Activated CD4-positive, alpha-beta memory T cell treated with anti-CD3 and anti-CD28 coated beads for 36 hours (primary cell): ENCODE results near the gene TMEM263. TPM values are rescaled to one million over a fixed set of nuclear protein-coding genes. Genes with fewer than 3 reads are reported as not detected.
"Not testable (repeated sequence)": the region's sequence is repeated elsewhere in the genome, so short reads cannot be mapped to it uniquely, and the experiment has no call there.

Source experiments
- CTCF ChIA-PET: fragments of 350-600 bp; sonication (Branson Sonifier 250); formaldehyde crosslinking; loops from one replicate; lab custom pipeline; 2021; ENCODE audit warnings: antibody characterized with exemption, inconsistent platforms; lab: Charles Lee
- POLR2A ChIA-PET: fragments of 350-600 bp; sonication (Branson Sonifier 250); formaldehyde crosslinking; loops from one replicate; lab custom pipeline; 2021; ENCODE audit warnings: antibody characterized with exemption; lab: Charles Lee
- DNase-seq: peaks from one replicate; pipeline ENCODE4 v3.0.0-alpha.2; 2020
- H3K27ac Mint-ChIP-seq: one replicate; pipeline ENCODE4 v1.8.0; 2021; ENCODE audit warnings: mixed read lengths
- H3K27me3 Mint-ChIP-seq: one replicate; pipeline ENCODE4 v1.8.0; 2021; ENCODE audit warnings: mixed read lengths
- H3K36me3 Mint-ChIP-seq: one replicate; pipeline ENCODE4 v1.8.0; 2021; ENCODE audit warnings: mixed read lengths
- H3K4me1 Mint-ChIP-seq: one replicate; pipeline ENCODE4 v1.8.0; 2021; ENCODE audit warnings: low read depth, mixed read lengths
- H3K4me3 Mint-ChIP-seq: one replicate; pipeline ENCODE4 v1.8.0; 2021; ENCODE audit warnings: mild to moderate bottlenecking, mixed read lengths
- H3K9me3 Mint-ChIP-seq: one replicate; pipeline ENCODE4 v1.8.0; 2021; ENCODE audit warnings: mixed read lengths
- intact Hi-C: fragments of 100-400 bp; cut with micrococcal nuclease; formaldehyde crosslinking; loops from one replicate; pipeline ENCODE4 v1.15.1; 2023
- total RNA-seq, 2 experiments: library from RNA; stranded (reverse); gene quantifications; one replicate each; pipeline ENCODE4 v1.2.3, GENCODE V29; 2021

Gene TMEM263
- total RNA-seq, 2 experiments from 2014 or later, result 37.8 to 38.3 TPM

DNA sequence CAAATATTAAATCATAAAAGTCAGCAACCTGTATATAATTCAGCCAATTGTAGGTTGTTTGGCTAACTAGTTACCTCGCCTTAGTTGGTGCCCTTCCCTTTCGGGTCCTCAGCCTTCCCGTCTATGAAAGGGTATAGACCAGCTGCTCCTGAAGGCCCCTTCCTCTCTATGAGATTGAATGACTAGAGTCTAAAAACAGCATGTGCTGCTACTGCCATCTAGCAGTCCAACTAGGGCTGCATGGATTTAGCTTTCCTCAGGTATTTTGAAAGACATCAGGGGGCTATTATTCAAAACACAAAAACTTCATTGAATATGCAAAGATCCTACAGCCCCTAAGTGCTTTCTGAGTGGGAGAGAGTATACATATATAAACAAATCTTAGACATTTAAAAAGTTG is 37.0 kb upstream of the TMEM263 start:
- Mint-ChIP-seq H3K4me3 (no peak overlapping the region), H3K36me3 (no peaks in the 10 kb centered on the region), H3K4me1 (peaks cover 14% of the 10 kb centered on the region), H3K9me3 (peaks cover 3% of the 10 kb centered on the region), H3K27ac (no peak overlapping the region), H3K27me3 (peaks cover 3% of the 10 kb centered on the region)
- DNase-seq, result no peak
- POLR2A ChIA-PET, result no interaction called here
- intact Hi-C loops, result loop anchor here (5.0 to 10.0 kb wide), 4 partner anchors 236 to 694 kb away; partner anchors contain the start of genes POLR3B and RFX4
- CTCF ChIA-PET, result interaction anchor here (0.7 to 2.1 kb wide), 10 partner anchors 9 to 534 kb away, joined by 3 to 15 read pairs (median 4); no protein-coding TSS in a partner anchor

DNA sequence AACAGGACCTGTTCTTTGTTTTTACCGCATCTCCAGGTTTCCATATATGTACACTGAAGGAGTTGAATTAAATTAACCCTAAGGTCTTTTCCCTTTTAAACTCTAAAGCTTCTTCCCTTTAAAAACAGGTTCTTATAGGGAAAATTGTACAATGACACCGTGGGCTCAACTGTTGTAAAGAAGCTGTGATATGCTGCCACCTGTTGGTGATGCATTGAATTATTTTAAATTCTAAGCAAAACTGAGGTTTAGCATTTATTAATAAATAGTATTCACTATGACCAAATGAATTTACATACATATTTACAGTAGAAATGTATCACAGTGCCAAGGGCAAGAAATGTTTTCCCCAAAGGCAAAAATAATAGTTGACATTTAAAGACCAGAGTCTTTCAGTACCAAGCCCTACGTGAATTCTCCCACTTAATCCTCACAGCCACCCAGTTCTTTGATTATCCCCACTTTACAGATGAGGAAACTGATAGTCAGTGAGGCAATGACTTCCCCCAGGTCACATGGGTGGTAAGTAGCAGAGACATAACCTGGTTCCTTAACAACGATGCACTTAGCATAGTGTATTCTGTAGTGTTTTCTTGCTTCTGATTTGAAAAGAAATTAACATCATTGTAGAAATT is 35.7 kb upstream of the TMEM263 start:
- Mint-ChIP-seq H3K27ac (no peak overlapping the region), H3K36me3 (peaks cover 4% of the 10 kb centered on the region), H3K4me1 (peaks cover 9% of the 10 kb centered on the region), H3K27me3 (peaks cover 5% of the 10 kb centered on the region), H3K9me3 (peaks cover 9% of the 10 kb centered on the region), H3K4me3 (no peak overlapping the region)
- DNase-seq, result no peak
- intact Hi-C loops, result loop anchor here (1.0 to 10.0 kb wide), 5 partner anchors 238 to 695 kb away; partner anchors contain the start of genes POLR3B and RFX4
- ChIA-PET POLR2A (no interaction called here), CTCF (interaction anchor here (0.6 to 2.1 kb wide), 14 partner anchors 13 to 563 kb away, joined by 3 to 16 read pairs (median 4); partner anchors contain the start of gene POLR3B)

DNA sequence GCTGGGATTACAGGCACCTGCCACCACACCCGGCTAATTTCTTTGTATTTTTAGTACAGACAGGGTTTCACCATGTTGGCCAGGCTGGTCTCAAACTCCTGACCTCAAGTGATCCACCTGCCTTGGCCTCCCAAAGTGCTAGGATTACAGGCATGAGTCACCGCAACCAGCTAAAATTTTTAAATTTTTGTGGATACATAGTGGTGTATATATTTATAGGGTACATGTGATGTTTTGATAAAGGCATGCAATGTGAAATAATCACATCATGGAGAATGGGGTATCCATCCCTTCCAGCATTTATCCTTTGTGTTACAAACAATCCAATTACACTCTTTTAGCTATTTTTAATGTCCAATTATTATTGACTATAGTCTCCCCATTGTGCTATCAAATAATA is 33.7 kb upstream of the TMEM263 start:
- H3K27me3 Mint-ChIP-seq, H3K36me3 Mint-ChIP-seq, H3K27ac Mint-ChIP-seq, intact Hi-C loops, H3K4me3 Mint-ChIP-seq, H3K4me1 Mint-ChIP-seq, DNase-seq, POLR2A ChIA-PET, H3K9me3 Mint-ChIP-seq: not testable (repeated sequence)
- CTCF ChIA-PET, result interaction anchor here (0.9 to 1.2 kb wide), 2 partner anchors 27 to 537 kb away, joined by 3 read pairs; no protein-coding TSS in a partner anchor

- CTCF ChIA-PET, H3K4me1 Mint-ChIP-seq, H3K27ac Mint-ChIP-seq, H3K36me3 Mint-ChIP-seq, intact Hi-C loops, H3K27me3 Mint-ChIP-seq, DNase-seq, H3K9me3 Mint-ChIP-seq, POLR2A ChIA-PET, H3K4me3 Mint-ChIP-seq: not testable (repeated sequence)
These were observed 32.1 kb upstream of the TMEM263 start for GRCh38 chr12:106923594-106923993.

DNA sequence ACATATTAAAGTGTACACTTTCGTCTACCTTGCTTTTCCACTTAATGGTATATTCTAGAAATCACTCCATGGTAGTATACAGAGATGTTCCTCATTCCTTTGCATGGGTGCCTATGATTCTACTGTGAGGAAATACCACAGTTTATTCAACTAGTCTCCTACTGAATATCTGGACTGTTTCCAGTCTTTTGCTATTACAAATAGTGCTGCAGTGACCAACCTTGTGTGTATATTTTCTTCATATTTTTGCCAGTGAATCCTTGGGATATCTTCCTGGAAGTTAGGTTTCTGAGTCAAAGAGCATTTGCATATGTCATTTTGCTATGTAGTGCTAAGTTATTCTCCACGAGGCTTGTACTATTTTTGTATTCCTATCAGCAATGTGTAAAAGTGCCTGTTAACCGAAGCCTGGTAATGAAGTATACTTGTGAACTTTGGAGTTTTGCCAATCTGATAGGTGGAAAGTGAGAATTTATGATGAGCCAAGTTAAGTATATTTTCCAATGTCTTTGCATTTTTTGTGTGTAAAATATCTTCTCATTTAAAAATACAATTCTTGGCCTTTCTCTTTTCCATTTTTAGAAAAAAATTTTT is 31.3 kb upstream of the TMEM263 start:
- POLR2A ChIA-PET, result no interaction called here
- intact Hi-C loops, result no loop called here
- H3K9me3 Mint-ChIP-seq, result peaks cover 9% of the 10 kb centered on the region
- peaks cover 10% of the 10 kb centered on the region for H3K27me3 Mint-ChIP-seq
- no peak overlapping the region for H3K4me3 Mint-ChIP-seq
- DNase-seq, result no peak
- peaks cover 4% of the 10 kb centered on the region for H3K36me3 Mint-ChIP-seq
- CTCF ChIA-PET, result no interaction called here
- no peaks in the 10 kb centered on the region for H3K4me1 Mint-ChIP-seq
- H3K27ac Mint-ChIP-seq, result no peak overlapping the region

GRCh38 chr12:106926657-106927056 is 29.1 kb upstream of the TMEM263 start:
- peaks cover 4% of the 10 kb centered on the region for H3K36me3 Mint-ChIP-seq
- POLR2A ChIA-PET, result no interaction called here
- H3K27ac Mint-ChIP-seq, result no peak overlapping the region
- peaks cover 14% of the 10 kb centered on the region for H3K27me3 Mint-ChIP-seq
- no peaks in the 10 kb centered on the region for H3K4me1 Mint-ChIP-seq
- peaks cover 9% of the 10 kb centered on the region for H3K9me3 Mint-ChIP-seq
- intact Hi-C loops, result no loop called here
- H3K4me3 Mint-ChIP-seq, result no peak overlapping the region
- CTCF ChIA-PET, result no interaction called here
- DNase-seq, result no peak

DNA sequence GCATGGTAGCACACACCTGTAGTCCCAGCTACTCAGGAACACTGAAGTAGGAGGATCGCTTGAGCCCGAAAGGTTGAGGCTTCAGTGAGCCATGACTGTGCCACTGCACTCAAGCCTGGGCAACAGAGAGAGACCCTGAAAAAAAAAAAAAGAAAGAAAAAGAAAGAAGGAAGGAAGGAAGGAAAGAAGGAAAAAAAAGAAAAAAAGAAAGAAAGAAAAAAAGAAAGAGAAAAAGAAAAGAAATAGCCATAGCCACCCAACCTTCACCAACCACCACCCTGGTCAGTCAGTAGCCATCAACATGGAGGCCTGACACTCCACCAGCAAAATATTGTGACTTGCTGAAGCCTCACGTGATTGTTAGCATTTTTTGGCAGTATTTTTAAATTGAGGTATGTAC is 21.4 kb upstream of the TMEM263 start:
- DNase-seq, result no peak
- intact Hi-C loops, result no loop called here
- Mint-ChIP-seq H3K4me1 (no peaks in the 10 kb centered on the region), H3K27me3 (peaks cover 14% of the 10 kb centered on the region), H3K9me3 (no peaks in the 10 kb centered on the region), H3K36me3 (no peaks in the 10 kb centered on the region), H3K4me3 (no peak overlapping the region), H3K27ac (no peak overlapping the region)
- ChIA-PET POLR2A (no interaction called here), CTCF (no interaction called here)

DNA sequence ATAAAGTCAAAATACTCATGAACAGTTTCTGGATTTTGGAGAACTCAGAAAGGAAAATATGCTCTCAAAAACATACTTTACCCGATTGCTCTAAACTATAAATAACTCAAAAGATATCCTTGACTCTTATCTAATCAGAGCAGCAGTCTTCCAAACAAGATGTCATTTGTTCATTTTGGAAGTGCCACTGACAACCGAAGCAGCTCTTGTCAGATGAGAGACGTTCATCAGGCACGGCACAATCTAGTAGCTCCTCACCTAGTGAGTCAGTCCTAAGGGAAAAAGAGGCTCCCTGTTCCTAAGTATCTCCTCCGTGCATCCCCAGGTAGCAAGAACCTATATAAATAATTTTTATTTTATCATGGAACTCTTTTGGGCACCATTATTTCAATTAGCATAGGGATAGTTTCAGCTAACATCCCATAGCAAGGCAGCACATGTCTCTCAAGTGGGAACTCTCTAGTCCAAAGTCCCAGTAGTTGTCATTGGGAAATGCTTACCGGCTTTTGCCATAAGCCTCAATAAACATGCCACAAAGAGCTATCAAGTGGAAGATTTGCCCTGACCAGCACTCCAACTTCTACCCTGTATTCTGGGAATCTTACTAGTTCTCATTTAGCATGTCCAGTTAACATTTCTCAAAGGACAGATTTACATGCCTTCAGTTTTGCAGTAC is 14.1 kb upstream of the TMEM263 start:
- intact Hi-C loops, result no loop called here
- Mint-ChIP-seq H3K9me3 (no peaks in the 10 kb centered on the region), H3K27ac (no peak overlapping the region), H3K36me3 (no peaks in the 10 kb centered on the region), H3K4me3 (no peak overlapping the region), H3K27me3 (peaks cover 3% of the 10 kb centered on the region), H3K4me1 (no peaks in the 10 kb centered on the region)
- POLR2A ChIA-PET, result no interaction called here
- CTCF ChIA-PET, result no interaction called here
- no peak for DNase-seq

DNA sequence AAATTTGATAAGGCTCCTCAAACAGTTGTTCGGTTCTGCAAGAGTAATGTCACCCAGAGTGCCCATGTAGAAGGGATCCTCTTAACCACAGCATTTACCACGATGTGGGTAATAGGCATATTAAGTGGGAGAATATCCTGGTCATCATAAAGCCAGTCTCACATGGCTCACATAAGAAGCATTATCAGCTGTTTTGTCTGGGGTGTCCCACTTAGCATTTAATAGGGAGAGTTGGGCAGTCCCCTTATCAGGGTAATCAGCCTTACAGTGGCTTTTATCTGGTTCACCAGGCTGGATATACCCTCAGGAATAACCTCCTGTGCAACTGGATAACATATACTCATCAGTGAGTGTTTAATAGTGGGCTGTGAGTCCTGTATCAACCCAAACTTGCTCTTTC is 12.9 kb upstream of the TMEM263 start:
- CTCF ChIA-PET, result no interaction called here
- no peak for DNase-seq
- Mint-ChIP-seq H3K36me3 (no peaks in the 10 kb centered on the region), H3K27ac (no peak overlapping the region), H3K9me3 (no peaks in the 10 kb centered on the region), H3K4me1 (no peaks in the 10 kb centered on the region), H3K27me3 (no peaks in the 10 kb centered on the region), H3K4me3 (no peak overlapping the region)
- intact Hi-C loops, result no loop called here
- POLR2A ChIA-PET, result no interaction called here

DNA sequence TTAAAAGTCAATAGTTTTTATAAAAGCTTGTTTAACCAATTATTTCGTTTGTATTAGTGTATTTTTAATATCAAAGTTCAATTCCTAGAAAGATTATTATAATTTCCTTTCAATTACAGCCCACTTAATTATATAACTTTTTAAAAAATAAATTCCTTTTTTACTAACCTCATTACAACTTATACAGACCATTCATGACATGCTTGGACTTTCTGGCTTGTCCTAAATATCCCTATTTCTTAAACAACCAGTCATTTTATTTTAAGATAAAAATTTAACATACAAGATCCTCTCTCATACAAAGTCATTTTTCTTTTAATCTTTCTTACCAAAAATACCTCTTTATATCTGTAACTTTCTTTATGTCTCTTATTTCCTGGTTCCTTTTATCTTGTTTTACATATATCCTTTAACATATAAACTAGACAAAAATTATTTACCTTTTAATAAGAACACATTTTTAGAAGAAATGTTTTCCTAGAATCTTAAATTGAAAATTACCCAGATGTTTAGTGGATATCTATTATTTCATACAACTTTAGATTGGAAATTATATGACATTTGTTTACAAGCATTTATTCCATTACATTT is 10.4 kb upstream of the TMEM263 start:
- Mint-ChIP-seq H3K4me1 (no peaks in the 10 kb centered on the region), H3K27ac (no peak overlapping the region), H3K9me3 (peaks cover 14% of the 10 kb centered on the region), H3K36me3 (peaks cover 3% of the 10 kb centered on the region), H3K27me3 (no peaks in the 10 kb centered on the region), H3K4me3 (no peak overlapping the region)
- DNase-seq, result no peak
- intact Hi-C loops, result no loop called here
- POLR2A ChIA-PET, result no interaction called here
- CTCF ChIA-PET, result no interaction called here

DNA sequence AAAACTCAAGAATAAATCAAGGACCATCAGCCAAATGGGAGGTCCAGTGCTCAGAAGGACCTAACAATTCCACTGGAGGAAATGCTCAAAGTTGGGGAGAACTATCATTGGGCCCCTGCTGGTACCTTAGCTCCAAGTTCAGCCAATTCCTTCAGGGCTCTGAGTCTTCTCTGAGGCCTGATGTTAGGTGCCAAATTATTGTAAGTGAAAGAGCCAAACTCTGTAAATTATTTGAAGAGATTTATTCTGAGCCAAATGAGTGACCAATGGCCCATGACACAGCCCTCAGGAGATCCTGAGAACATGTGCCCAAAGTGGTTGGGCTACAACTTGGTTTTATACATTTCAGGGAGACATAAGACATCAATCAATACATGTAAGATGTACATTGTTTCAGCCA is 8.2 kb upstream of the TMEM263 start:
- CTCF ChIA-PET, result no interaction called here
- POLR2A ChIA-PET, result no interaction called here
- no peak for DNase-seq
- H3K36me3 Mint-ChIP-seq, result peaks cover 3% of the 10 kb centered on the region
- H3K4me1 Mint-ChIP-seq, result no peaks in the 10 kb centered on the region
- intact Hi-C loops, result no loop called here
- H3K9me3 Mint-ChIP-seq, result peaks cover 14% of the 10 kb centered on the region
- no peak overlapping the region for H3K4me3 Mint-ChIP-seq
- no peak overlapping the region for H3K27ac Mint-ChIP-seq
- no peaks in the 10 kb centered on the region for H3K27me3 Mint-ChIP-seq

- Mint-ChIP-seq H3K27ac (no peak overlapping the region), H3K36me3 (peaks cover 5% of the 10 kb centered on the region), H3K4me3 (no peak overlapping the region), H3K27me3 (no peaks in the 10 kb centered on the region), H3K4me1 (peaks cover 3% of the 10 kb centered on the region), H3K9me3 (peaks cover 14% of the 10 kb centered on the region)
- ChIA-PET POLR2A (no interaction called here), CTCF (no interaction called here)
- DNase-seq, result no peak
- intact Hi-C loops, result no loop called here
These were observed 5.1 kb upstream of the TMEM263 start for GRCh38 chr12:106950591-106950990.
